Hepatic stellate cell (primary cell): ENCODE measurements around the gene CAND2.
"Not testable (repeated sequence)": the region's sequence is repeated elsewhere in the genome, so short reads cannot be mapped to it uniquely, and the experiment has no call there.

Experiments
- DNase-seq: peaks from one replicate; pipeline ENCODE4 v3.0.0; 2011; ENCODE audit warnings: low spot score

CAND2 gene

DNA sequence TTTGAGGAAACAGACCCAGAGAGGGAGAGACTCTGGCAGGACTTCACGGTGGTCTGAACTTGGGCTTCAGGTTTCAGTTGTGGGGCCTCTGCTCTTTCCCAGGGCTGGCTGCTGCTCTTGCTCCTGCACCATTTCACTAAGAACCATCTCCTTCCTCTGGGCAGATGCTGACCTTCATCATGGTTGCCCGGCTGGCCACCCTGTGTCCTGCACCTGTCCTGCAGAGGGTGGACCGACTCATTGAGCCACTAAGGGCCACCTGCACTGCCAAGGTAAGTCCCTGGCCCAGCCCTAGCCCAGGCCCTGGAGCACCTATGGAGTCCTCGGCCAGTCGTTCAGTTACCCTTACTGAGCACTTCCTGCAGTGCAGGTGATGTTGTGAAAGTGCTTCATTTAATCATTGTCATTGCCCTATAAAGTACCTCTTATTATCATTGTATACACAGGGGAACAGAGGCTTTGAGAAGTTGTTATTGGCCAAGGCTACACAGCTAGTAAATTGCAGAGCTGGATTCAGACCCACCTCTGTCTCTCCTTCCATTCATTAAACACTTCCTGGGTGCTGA is 34.9 kb downstream of the CAND2 start:
- DNase-seq: no peak

DNA sequence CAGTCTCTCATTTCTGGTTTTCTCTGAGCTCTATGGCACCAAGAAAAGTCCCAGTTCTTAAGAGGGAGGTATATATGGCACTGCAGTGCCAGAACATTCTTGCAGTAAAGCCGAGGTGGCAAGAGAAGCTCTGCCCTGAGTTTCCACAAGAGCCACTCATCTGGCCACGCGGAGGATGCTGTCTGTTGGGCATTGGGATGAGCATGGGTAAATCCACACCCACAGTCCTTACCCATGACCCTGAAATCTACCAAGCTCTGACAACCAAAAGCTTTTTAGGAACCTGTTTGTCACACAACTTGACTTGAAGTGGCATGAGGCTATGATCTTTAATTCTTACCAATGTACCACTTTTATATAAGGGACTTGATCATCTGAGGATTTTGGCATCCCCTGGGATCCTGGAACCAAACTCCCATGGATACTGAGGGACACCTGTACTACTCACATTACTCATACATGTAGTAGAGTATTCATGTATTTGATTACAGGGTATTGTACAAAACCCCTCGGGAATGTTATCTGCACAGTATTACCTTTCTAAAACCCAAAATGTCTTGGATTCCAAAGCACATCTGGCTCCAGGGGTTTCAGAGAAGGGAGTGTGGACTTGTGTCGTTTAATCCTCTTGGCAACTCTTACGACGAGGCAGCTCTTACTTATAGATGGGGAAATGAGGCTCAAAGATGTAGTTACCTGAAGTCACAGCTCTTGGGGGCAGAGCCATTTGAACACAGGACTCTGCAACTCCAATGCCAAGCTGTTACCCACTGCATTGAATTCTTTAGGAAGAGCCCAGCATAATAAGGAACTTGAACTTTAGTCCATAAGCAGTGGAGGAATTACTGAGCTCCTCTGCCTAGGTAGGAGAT is 36.1 kb downstream of the CAND2 start:
- no peak for DNase-seq

DNA sequence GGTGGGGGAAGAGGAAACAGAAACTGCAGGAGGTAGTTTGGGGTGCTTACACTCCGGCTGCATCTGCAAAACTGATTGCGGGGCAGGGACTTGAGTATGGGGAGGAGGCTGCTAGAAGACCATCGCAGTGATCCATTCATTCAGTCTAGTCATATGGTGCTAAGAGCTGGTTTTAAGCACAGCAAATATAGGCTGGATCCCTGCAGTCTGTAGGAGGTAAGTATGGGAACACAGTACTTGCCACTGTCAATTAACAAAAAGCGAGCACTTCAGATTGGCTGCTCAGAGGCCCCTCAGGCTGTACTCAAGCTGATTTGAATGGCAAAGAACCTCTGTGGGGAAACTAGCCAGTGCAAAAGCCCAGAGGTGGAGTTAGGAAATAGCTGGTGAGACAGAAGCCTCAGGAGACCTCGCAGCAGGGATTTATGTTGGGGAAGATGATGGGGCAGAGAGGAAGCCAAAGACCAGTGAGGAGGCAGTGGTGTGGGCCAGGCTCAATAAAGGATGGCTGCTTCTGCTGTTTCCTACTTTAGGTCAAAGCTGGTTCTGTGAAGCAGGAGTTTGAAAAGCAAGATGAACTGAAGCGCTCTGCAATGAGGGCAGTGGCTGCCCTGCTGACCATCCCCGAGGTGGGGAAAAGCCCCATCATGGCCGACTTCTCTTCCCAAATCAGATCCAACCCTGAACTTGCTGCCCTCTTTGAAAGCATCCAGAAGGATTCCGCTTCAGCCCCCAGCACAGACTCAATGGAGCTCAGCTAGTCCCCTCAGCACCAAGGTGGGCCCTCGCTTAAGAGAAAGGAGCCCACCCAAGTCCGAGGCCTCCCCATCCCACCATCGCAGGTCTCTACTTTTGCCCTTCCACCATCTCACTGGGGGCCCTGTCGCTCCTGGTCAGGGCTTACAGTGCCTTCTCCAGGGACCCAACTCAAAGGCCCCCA is 37.0 kb downstream of the CAND2 start:
- no peak for DNase-seq

DNA sequence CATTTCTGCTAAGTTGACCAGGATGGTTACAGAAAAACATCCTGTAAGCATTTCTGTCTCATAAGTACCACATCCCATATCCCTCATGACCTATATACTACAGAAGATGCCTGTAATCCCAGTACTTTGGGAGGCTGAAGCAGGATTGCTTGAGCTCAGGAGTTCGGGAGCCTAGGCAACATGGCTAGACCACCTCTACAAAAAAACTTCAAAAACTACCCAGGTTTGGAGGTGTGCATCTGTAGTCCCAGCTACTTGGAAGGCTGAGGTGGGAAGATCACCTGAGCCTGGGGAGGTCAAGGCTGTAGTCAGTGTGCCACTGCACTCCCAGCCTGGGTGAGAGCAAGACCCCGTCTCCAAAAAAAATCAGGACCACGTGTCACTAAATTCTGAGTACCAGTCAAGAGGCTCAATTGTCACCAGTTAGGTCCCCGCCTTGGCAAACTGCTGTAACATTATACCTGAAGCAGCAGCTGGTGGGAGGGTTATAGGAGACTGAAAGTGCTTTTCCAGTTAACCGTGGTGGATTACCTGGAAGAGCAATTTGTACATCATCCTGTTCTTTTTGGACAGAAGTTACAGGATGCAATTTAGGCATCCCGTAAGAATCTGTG is 38.7 kb downstream of the CAND2 start:
- no peak for DNase-seq

DNA sequence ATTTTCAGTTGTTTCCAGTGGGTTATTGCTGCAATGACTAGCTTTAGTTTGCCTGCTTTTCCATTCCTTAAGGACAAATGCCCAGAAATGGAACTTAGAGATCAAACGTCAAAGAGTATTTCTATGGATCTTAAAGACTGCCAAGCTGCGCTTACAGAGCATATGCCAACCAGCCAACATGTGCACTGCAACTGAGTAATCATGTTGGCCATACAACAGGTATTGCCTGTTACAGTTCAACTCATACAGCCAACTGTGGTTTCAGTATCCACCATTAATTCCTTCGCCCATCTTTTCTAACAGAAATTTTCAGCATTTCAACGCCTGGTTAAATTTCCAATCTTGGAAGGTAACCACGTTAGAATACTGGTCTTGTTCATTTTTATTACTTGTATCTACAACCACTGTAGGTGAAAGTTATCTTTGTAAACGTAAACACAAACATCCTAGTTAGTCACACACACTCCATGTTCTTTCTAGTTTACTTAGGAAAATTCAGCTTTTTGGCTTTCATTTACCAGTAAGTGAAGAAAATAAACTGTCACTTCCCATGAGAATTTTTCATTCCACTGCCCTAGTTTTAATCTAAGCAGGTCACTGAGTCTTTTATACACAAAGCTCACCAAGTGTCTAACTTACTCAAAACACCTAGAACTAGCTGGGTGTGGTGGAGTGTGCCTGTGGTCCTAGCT is 41.0 kb downstream of the CAND2 start:
- DNase-seq: no peak

DNA sequence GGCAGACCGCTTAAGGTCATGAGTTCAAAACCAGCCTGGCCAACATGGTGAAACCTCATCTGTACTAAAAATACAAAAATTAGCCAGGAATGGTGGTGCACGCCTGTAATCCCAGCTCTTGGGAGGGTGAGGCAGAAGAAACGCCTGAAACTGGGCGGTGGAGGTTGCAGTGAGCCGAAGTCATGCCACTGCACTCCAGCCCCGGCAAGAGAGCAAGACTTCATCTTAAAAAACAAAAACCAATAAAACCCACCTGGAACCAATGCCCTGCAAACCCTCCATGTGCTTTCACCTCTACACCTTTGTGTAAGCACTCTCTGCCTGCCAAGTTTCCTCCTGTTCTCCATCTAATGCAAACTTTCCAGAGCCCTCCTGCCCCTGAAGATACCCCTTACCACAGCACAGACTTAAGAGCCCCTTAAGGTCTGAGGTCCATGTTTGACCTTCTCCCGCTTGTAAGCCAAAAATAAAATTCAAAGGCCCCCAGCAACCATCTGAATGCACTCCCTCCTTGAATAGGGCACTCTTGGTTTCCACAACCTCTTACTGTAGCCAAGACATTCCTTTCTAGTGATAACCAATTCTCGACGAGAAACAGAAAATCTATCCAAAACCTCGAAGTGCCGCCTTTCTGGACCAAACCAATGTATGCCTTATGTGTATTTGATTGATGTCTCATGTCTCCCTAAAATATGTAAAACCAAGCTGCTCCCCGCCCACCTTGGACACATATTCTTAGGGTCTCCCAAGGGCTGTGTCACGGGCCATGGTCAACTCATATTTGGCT is 41.9 kb downstream of the CAND2 start:
- DNase-seq: no peak

DNA sequence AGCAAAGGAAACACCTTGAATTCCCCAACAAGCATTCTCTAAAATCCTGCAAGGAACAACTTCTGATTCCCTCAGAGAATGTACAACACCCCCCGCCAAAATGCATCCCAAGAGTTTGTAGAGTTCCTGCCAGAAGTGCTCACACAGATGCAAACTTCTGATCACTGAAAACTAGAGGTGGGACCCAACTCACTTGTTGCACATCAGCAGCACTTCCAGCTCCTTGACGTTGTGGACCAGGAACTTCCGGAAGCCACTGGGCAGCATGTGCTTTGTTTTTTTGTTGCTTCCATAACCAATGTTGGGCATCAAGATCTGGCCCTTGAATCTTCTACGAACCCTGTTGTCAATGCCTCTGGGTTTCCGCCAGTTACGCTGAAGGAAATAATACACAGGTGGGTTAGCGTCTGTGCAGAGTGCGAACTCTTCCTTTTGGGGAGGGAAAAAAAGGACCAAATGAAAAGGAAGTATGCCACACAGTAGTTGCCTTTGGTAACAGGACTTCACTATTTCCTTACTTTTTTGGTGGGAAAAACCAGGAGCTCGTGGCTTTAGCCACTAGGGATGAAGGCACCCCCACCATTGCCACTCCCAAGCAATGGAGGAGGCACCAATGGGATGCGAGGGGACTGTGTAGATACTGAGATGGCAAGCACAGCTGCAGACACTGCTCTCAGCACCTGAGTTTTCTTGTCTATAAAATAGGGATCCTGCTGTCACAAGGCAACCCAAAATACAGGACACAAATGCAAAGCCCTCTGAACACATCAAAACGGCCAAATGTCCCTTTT is 42.9 kb downstream of the CAND2 start:
- no peak for DNase-seq

DNA sequence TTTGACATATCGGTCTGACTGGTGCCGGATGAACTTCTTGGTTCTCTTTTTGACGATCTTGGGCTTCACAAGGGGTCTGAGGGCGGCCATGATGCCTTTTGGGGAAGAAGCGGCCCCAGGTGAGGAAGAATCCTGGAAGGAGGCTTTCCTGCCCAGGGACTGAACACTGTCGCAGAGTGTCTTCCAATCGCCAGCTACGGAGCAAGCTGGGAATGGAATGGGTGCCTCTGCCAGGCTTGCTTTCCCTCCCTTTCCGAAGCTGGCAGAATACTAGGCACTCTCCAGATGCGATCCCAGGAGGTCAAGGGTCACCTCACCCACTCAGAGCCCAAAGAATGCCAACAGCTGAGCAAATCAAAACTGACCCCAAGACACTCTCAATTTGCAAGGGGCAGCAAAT is 43.7 kb downstream of the CAND2 start:
- not testable (repeated sequence) for DNase-seq

DNA sequence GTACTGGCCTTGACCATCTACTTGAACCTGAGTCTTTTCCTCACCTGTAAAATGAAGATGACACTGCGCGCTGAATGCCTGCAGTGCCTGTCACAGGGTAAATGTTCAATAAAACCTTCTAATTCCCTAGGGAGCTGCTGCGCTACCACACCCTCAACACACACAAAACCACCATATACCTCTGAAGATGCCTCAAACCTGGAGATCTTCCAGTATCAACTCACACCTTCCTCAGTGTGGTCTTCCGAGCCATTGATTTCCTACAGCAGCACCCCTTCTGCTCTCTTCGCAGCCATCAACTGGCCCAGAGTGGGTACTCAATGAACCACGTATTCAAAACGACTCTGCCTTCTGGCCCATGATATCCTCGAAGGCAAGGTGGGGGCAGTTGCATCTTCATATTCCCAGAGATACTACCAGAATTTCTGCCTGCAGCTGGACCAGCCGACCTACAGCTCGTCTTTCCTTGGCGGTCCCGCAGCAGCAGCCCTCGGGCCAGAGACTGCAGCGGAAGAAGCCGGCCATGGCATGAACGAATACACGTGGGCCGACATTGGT is 44.2 kb downstream of the CAND2 start:
- peak; percentile 17 for DNase-seq

DNA sequence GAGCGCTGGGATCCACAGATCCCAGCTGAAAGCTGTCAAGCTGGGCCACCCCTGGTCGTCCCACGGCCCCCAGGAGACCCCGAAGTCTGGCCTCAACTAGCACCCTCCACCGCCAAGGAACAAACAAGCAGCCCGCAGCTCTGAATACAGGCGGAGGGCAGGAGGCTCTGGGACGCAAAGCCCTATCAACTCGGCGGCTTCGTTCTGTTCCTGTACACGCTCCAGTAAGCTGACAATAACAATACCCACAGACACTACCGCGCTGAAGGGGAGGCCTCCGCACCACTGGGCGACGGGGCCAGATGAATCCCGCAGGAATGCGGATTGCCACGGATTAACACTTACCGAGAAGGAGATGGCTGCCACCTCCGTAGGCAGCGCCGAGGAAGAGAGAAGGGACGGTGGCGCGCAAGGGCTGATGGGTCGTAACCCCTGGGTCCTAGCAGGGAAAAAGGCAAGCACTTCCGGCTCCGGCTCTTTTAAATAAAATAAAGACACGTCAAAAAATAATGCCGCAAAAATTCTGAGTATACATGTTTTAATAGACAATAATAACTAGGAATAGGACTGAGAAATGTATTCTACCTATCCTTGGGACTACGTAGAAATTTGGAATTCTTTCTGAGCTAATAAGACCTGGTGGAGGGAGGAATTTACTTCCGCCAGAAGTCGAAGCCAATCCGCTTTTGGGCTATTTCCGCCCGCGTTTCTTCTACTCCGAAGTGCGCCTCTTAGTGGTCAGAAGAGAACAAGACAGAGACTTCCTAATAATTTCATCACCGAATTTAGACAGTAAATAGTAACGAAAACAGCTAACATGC is 44.9 kb downstream of the CAND2 start, which contains the start of gene RPL32:
RPL32 (minus strand) TSS at position 417 of the 821 bp plus-strand sequence. CDS start 1,328 bp downstream, outside the sequence.
- peak; percentile 90 for DNase-seq

DNA sequence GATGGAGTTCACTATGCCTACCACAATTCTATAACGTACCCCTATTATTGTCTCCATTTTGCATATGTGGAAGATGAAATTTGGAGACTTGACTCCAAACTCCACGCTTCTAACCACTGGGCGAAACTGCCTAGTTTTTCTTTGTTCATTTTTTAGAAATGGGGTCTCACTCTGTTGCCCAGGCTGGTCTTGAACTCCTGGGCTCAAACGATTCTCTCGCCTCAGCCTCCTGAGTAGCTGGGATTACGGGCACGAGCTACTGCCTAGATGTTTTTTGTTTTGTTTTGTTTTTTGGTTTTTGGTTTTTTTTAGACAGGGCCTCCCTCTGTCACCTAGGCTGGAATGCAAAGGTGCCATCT is 45.5 kb downstream of the CAND2 start:
- DNase-seq: no peak

DNA sequence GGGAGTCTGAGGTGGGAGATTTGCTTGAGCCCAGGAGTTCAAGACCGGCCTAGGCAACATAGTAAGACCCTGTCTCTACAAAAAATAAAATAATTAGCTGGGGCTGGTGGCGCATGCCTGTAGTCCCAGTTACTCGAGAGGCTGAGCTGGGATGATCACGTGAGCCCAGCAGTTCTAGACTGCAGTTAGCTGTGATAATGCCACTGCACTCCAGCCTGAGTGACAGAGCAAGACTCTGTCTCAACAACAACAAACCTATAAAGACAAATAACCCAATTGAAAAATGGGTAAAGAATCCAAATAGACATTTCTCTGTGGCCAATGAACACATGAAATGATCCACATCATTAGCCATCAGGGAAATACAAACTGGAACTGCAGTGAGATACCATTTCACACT is 46.0 kb downstream of the CAND2 start:
- DNase-seq: no peak

DNA sequence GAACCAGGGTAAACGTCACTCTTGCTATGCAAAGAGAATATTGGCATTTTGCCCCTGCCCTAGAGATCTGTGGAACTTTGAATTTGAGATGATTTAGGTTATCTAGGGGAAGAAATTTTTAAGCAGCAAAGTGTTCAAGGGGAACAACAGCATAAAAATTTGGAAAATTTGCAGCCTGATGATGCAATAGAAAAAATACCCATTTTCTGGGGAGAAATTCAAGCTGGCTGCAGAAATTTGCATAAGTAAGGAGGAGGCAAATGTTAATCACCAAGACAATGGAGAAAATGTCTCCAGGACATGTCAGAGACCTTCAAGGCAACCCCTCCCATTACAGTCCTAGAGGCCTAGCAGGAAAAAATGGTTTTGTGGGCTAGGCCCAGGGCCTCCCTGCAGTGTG is 49.3 kb downstream of the CAND2 start:
- DNase-seq: no peak

DNA sequence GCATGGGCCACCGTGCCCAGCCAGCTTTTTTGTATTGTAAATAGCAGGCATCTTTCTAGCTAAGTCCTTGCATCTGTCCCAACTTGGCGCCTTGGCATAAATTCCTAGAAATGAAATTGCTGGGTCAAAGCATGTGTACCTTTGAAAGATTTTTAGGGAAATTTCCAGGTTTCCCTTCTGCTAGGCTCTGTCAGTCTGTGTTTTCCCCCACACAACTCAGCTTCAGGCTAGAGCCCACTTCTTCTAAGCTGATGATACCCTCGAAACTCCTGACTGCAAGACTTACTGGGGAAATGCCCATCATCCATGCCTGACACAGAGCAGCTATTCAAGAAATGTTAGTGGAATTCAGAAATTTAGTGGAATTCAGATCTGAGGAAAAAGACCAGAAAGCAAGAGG is 55.7 kb downstream of the CAND2 start:
- no peak for DNase-seq

DNA sequence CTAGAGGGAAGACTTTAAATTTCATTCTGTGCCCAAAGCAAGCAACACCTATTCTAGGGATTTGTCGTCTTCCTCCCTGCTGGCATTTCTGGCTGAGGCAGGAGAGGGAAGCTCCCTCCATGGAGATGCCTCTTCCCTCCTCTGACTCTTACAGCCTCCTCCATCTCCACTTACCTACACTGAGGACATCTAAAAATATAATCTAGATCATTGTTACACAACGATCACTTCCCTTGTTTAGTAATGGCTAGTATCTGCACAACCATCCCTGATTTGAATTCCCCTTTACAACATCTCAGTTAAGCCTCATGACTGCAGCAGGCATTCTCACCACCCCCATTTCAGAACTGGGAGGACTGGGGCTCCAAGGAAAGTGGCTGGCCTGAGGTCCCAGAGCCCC is 57.4 kb downstream of the CAND2 start:
- DNase-seq: not testable (repeated sequence)

DNA sequence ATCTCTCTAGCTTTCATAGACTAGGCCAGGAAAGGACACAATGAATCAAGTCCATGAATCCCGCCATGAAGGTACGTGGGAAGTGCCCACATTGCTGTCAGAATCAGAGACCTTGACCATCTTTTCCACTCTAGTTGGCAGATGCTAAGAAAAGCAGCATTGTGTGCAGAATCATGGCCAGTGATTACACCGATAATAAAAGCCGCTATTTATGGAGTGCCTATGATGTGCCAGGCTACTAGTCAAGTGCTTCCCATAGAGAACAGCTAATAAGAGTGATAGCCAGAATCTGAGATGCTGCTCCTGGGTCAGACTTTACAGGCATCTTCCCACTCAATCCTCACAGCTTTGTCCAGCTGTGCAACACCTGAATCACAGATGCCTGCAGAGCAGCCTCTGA is 58.1 kb downstream of the CAND2 start:
- DNase-seq: no peak

DNA sequence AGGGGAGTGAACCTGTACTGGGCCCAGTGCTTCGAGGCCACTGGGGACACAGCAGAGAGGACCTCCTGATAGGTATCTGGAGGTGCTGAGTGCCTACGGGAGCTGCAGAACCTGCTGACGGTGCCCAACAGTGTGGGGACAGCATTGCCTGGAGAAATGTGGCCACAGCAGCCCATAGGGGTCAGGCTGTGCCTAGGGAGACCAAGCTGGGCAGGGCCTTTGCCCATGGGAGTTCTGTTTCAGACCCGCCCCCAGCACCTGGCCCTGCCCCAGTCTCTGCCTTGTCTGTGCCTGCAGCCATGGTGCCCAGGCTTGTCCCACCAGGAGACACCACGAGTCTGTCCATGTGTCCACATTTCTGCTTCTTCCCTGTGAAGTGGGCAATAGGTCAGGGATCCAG is 60.1 kb downstream of the CAND2 start:
- DNase-seq: no peak

DNA sequence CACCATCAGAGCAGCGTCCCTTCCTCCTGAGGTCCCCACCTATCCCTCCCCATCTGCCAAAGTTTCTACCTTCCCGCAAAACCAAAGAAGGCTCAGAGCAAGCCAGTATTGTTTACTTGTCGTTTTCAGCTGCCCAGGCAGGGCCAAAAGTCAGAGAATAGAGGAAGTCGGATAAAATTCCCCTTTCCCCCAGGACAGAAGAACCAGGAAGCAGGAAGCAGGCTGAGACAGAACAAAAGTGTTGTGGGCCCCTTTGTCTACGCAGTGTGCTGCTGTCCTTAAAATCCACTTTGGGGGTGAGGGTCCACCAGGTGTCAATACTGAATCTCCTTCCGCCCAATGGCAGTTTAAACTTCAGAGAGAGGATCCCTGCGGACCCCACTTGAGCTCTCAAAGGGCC is 63.4 kb downstream of the CAND2 start:
- no peak for DNase-seq

DNA sequence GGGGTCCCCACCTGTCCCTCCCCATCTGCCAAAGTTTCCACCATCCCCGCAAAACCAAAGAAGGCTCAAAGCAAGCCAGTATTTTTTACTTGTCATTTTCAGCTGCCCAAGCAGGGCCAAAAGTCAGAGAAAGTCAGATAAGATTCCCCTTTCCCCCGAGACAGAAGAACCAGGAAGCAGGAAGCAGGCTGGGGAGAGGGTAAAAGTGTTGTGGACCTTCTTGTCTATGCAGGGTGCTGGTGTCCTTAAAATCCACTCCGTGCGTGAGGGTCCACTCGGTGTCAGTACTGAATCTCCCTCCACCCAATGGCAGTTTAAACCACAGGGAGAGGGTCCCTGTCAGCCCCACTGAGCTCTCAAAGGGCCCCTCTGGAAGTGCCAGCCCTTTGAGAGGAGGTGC is 65.1 kb downstream of the CAND2 start:
- DNase-seq: no peak
